B cell (primary cell): ENCODE measurements around the gene AIFM2.

Experiments
- CTCF ChIP-seq: fragments of 200-600 bp; IDR thresholded peaks from one replicate; pipeline ENCODE4 v1.8.0; 2022; ENCODE audit warnings: antibody characterized with exemption, mild to moderate bottlenecking
- EZH2 ChIP-seq: IDR thresholded peaks from 2 replicates; pipeline ENCODE4 v1.6.1; 2012; ENCODE audit warnings: borderline replicate concordance, low read depth, mild to moderate bottlenecking, moderate library complexity, low read length; ENCODE audit not compliant: insufficient read depth, poor library complexity, severe bottlenecking

DNA sequence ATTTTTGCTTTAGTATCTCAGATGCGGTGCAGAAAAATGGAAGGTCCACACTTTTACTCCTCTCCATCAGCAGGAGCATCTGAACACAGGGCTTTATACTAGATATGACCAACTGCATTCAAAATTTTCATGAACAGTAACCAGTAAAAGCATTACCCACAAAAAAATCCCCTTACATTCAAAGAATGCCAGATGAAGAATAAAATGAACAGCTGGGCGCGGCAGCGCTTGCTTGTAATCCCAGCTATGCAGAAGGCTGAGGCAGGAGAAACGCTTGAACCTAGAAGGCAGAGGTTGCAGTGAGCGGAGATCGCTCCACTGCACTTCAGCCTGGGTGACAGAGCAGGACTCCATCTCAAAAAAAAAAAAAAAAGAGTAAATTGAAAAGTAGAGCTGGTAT, 34.6 kb upstream of the AIFM2 start:
- TF ChIP-seq CTCF: no peak
- TF ChIP-seq EZH2: no peak
